HG03025 (cell line): ENCODE data around the gene NISCH.
"Not testable (repeated sequence)": the region's sequence is repeated elsewhere in the genome, so short reads cannot be mapped to it uniquely, and the experiment has no call there.

ENCODE experiments used
- ATAC-seq: cut with Tn5 transposase; IDR thresholded peaks from one replicate; pipeline ENCODE4 v1.9.1; 2021; ENCODE audit warnings: mild to moderate bottlenecking, moderate library complexity; ENCODE audit not compliant: unreplicated experiment, low FRiP score

Gene NISCH

GRCh38 chr3:52523386-52524257 is 68.2 kb downstream of the NISCH start:
- no peak for ATAC-seq

- no peak for ATAC-seq
These were observed 68.9 kb downstream of the NISCH start for GRCh38 chr3:52524258-52524751.

GRCh38 chr3:52524752-52525679 is 69.6 kb downstream of the NISCH start:
- no peak for ATAC-seq

- no peak for ATAC-seq
These were observed 70.5 kb downstream of the NISCH start for GRCh38 chr3:52525680-52526561.

- ATAC-seq, result not testable (repeated sequence)
These were observed 71.3 kb downstream of the NISCH start for GRCh38 chr3:52526671-52527038.

- no peak for ATAC-seq
These were observed 71.8 kb downstream of the NISCH start for GRCh38 chr3:52527039-52527731.

- no peak for ATAC-seq
These were observed 72.6 kb downstream of the NISCH start for GRCh38 chr3:52527732-52528585.

GRCh38 chr3:52528586-52529375 is 73.4 kb downstream of the NISCH start:
- no peak for ATAC-seq

- ATAC-seq, result no peak
These were observed 74.3 kb downstream of the NISCH start for GRCh38 chr3:52529376-52530333.

- no peak for ATAC-seq
These were observed 75.8 kb downstream of the NISCH start for GRCh38 chr3:52530918-52531826.

- ATAC-seq, result no peak
These were observed 76.6 kb downstream of the NISCH start for GRCh38 chr3:52531860-52532516.

- no peak for ATAC-seq
These were observed 77.1 kb downstream of the NISCH start for GRCh38 chr3:52532517-52532837.

- no peak for ATAC-seq
These were observed 77.6 kb downstream of the NISCH start for GRCh38 chr3:52532838-52533622.

- no peak for ATAC-seq
These were observed 78.3 kb downstream of the NISCH start, which contains the start of gene NT5DC2 for GRCh38 chr3:52533623-52534280. Gene NT5DC2 (minus strand): TSS chr3:52533857. CDS start chr3:52533737, 120 bp downstream.
